HG03460 (cell line): ENCODE data around the gene EPSTI1.
"Not testable (repeated sequence)": the region's sequence is repeated elsewhere in the genome, so short reads cannot be mapped to it uniquely, and the experiment has no call there.

ENCODE experiments used
- ATAC-seq: cut with Tn5 transposase; IDR thresholded peaks from one replicate; pipeline ENCODE4 v1.9.1; 2021; ENCODE audit not compliant: unreplicated experiment

The EPSTI1 gene

GRCh38 chr13:42894765-42895243 is 97.2 kb downstream of the EPSTI1 start:
- no peak for ATAC-seq

DNA sequence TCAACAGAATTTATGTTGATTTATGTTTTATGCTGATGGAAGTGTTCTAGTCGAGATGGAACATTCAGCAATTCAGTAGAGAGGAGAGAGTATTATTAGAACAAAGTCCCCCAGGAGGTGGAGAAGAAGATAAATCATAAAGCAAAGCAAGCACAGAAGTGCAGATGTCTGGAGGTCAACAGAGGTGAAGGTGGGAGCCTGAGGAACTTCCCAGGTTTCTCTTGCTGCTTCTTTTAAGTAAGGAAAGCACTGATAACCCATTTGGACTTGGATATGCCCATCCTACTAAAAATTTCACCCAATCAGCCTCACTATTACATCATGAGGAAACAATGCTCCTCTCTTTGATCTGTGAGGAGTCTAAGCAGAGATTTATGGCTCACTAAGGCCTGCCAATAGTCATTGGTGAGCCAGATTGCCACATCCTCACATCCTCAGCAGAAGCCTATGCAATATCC is 98.8 kb downstream of the EPSTI1 start:
- no peak for ATAC-seq

GRCh38 chr13:42892760-42893159 is 99.3 kb downstream of the EPSTI1 start:
- no peak for ATAC-seq

DNA sequence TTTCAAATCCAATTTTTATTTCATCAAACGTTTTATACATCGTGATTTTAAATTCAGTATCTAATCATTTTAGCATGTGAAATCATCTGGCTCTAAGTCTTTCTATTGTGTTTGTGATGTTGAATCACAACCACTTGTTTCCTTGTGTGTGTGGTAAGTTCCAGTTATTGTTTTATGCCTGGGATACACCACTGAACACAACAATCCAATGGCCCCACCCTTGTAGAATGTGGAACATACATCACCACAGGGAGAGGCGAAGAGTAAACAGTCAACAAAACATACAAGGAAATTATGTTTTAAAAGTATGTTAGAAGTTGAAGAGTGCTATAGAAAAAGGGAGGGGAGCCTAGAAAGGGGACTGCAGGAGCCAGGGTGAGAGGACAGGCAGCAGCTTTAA is 100.5 kb downstream of the EPSTI1 start:
- ATAC-seq: no peak

GRCh38 chr13:42885325-42885724 is 106.7 kb downstream of the EPSTI1 start:
- ATAC-seq: no peak

- no peak for ATAC-seq
Measured at GRCh38 chr13:42883771-42884467, 108.1 kb downstream of the EPSTI1 start.

DNA sequence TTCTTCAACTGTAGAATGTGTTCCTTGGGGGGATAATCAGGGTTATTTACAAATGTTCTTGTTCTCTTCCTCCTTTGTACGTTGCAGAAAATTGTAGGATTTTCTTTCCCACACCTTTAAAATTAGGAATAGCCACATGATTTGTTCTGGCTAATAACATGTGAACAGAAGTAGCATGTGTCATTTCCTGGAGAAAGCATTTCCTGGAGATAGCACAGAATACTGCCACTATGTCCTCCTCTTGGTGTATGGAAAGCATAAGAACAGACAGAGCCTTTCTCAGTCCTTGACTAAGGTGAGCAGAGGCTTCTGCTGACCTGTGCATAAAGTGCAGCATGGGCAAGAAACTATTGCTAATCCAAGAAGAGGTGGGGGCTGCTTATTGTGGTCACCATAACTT is 108.9 kb downstream of the EPSTI1 start:
- no peak for ATAC-seq

DNA sequence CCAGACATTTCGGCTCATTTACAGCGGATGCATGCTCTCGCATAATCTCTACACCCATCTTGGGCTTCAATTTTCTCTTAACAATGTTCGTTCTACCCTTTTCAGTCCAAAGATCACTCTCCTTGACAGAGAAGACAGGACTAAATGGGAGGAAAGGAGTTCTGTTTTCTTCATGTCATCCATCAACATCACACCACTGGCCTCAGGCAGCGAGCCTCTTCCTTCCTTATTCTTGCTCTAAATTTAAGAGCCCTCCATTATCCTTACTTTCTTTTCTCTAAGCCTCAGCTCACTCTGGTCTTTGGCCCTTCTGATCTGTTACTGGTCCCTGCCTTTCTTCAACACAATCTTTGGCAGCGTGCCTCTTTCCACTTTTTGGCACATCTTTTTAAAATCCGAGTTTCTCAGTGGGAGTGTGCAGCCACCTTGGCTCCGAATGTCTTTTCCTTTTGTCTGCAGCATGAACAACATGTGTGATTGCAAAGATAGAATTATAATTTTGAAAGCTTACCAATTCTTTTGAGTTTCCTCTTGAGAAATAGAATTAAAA is 111.9 kb downstream of the EPSTI1 start:
- ATAC-seq: no peak

DNA sequence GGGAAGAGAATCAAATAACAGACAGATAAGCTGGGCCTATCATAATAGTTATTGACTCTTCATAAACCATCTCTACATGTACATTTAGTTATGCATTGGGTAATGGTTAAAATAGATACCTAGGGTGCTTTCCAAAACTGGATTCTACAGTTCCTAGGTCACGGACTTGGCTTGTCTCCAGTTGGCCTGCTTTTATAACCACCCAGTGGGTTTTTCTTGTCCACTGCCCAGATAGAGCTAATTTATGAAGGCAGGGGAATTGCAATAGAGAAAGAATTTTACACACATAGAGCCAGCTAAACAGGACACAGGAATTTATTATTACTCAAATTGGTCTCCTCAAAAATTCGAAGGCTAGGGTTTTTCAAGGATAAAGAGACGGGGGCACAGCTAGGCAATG is 113.3 kb downstream of the EPSTI1 start:
- no peak for ATAC-seq

DNA sequence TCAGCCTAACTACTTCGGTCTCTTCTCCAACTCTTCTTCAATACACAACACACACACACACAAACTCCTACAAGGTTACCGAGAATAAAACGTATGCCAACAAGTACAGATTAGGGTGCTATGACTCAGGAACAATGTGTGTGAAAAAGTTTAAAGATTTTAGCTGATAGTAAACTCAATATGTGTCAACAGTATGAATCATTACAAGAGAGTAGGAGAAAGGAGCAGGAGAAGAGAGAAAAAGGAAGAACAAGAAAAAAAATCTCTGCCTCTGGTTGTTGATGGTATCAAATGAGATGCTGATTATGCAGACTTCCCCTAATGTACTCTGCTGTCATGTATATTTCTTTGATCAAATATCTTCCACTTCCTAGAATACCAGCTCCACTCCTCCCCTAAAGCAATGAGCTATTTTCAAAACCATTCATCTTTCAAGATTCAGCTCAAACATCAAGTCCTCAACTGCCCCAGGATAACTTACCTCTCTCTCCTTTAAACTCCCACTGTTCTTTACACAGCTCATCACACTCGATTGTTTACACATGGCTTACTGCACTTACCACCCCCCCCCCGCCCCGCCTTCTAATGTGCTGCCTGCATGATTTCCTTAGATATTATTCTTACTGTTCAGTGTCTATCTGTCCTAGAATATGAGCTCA is 115.0 kb downstream of the EPSTI1 start:
- no peak for ATAC-seq

GRCh38 chr13:42876270-42876714 is 115.7 kb downstream of the EPSTI1 start:
- peak; percentile 94 for ATAC-seq

GRCh38 chr13:42875475-42876269 is 116.4 kb downstream of the EPSTI1 start:
- peak; percentile 11 for ATAC-seq

- no peak for ATAC-seq
Measured at GRCh38 chr13:42874221-42874620, 117.8 kb downstream of the EPSTI1 start.

- ATAC-seq: no peak
Measured at GRCh38 chr13:42873081-42873480, 119.0 kb downstream of the EPSTI1 start.

- no peak for ATAC-seq
Measured at GRCh38 chr13:42867232-42867631, 124.8 kb downstream of the EPSTI1 start.

DNA sequence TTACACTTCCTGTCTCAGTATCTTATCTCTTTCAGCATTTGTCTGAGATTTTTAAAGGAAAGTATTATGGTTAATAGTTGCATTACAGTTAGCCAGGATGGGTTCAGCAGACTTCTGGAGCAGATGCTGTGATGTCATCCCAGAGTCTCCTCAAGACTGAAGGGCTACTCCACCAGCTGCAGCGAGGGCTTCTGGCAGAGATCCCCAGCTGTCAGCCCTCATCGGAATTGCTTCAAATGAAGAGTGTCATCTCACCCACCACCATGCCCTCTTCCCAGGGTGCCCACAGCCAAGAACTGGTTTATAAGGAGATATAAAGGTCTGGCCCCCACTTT is 126.3 kb downstream of the EPSTI1 start:
- ATAC-seq: no peak

GRCh38 chr13:42864952-42865767 is 126.9 kb downstream of the EPSTI1 start:
- no peak for ATAC-seq

DNA sequence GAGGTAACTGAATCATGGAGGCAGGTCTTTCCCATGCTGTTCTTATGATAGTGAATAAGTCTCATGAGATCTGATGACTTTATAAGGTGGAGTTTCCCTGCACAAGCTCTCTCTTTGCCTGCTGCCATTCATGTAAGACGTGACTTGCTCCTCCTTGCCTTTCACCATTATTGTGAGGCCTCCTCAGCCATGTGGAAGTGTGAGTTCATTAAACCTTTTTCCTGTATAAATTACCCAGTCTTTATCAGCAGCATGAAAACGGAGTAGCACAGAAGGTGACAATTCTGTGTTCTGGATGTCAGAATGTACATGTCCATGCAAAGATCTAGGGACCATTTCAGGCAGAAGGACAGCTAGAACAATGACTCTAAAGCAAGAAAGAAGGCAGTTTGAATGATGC is 129.7 kb downstream of the EPSTI1 start:
- not testable (repeated sequence) for ATAC-seq

DNA sequence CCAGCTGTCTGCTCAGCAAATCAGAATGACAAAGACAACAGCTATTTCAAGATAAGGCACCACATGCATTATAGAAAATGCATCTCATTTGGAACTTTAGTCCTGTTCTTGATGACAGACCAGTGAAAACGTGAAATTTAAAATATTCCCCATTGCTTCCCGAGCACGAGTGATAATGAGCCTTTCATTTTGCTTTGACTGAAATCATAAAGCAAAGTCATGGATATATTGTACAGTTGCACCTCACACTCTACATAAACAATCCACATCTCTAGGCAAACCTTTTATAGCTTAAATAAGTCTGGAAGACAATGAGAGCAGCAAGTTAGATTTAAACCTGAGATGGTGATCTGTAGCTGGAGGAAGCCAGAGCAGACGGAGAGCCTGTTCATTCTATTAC is 131.6 kb downstream of the EPSTI1 start:
- ATAC-seq: no peak

- ATAC-seq: no peak
Measured at GRCh38 chr13:42859760-42860159, 132.3 kb downstream of the EPSTI1 start.

DNA sequence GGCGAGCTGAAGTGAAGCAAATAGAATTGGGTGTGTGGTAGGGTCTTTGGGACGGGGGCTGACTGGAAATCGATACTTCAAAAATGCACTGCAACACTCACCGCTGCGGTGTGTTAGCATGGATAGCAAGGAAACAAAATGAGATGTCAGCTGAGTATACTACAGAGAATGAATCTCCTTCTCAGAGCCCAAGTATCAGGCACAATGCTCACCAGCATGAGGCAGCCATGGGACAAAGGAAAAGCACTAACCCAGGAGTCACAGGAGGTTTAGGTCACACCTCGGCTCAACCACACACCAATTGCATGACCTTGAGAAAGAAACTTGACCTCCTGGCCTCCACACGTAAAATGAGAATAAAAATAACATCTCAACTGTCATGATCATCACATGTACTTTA is 136.6 kb downstream of the EPSTI1 start:
- no peak for ATAC-seq
